ENCODE measurements around the gene LYRM9. TPM values are rescaled to one million over a fixed set of nuclear protein-coding genes. Genes with fewer than 3 reads are reported as not detected.

The LYRM9 gene
- total RNA-seq, 4 donors from 2014 or later, result 12.3 to 35.4 (median 15.2) TPM

- Histone ChIP-seq H3K4me1 (no peaks in the 10 kb centered on the region), H3K36me3 (no peaks in the 10 kb centered on the region), H3K27ac (no peak overlapping the region), H3K4me3 (no peak overlapping the region), H3K9me3 (no peaks in the 10 kb centered on the region), H3K27me3 (no peaks in the 10 kb centered on the region)
- WGBS, result 83% methylated on average over 4 of the region's 4 CpGs
- no peak for DNase-seq (ENCODE audit: low spot score in 2 of 2)
- TF ChIP-seq, protein P1, sequence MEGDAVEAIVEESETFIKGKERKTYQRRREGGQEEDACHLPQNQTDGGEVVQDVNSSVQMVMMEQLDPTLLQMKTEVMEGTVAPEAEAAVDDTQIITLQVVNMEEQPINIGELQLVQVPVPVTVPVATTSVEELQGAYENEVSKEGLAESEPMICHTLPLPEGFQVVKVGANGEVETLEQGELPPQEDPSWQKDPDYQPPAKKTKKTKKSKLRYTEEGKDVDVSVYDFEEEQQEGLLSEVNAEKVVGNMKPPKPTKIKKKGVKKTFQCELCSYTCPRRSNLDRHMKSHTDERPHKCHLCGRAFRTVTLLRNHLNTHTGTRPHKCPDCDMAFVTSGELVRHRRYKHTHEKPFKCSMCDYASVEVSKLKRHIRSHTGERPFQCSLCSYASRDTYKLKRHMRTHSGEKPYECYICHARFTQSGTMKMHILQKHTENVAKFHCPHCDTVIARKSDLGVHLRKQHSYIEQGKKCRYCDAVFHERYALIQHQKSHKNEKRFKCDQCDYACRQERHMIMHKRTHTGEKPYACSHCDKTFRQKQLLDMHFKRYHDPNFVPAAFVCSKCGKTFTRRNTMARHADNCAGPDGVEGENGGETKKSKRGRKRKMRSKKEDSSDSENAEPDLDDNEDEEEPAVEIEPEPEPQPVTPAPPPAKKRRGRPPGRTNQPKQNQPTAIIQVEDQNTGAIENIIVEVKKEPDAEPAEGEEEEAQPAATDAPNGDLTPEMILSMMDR (IDR thresholded peaks at IDR 0.05), result no peak
- no peak for TF ChIP-seq POLR2A (IDR thresholded peaks at IDR 0.05)
- no peak for TF ChIP-seq EP300 (IDR thresholded peaks at IDR 0.05)
- no peak for TF ChIP-seq POLR2AphosphoS5 (IDR thresholded peaks at IDR 0.05)
Measured at GRCh38 chr17:27862840-27863239, 30.3 kb downstream of the LYRM9 start.

DNA sequence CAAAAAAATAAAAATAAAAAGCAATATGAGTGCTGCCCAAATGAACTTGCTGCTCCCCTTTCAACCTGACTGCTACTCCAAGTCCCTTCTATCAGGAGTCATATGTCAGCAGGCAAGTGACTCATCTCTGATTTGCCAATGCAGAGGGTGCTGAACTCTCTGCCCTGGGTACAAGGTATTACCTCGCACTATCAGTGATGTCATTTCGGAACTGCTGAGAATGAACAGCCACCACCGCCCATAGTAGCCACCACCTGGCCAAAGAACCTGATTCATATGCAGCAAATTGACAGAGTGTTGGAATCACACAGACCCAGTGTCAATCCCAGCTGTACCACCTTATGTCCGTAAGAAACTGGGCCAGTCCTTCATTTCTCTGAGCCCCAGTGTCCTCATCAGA lies 31.2 kb downstream of the LYRM9 start:
- Histone ChIP-seq H3K4me3 (no peak overlapping the region), H3K36me3 (no peaks in the 10 kb centered on the region), H3K4me1 (no peaks in the 10 kb centered on the region), H3K27me3 (no peaks in the 10 kb centered on the region), H3K27ac (no peak overlapping the region), H3K9me3 (no peaks in the 10 kb centered on the region)
- no peak for DNase-seq (ENCODE audit: low spot score in 2 of 2)
- TF ChIP-seq POLR2AphosphoS5 (IDR thresholded peaks at IDR 0.05) (no peak), EP300 (IDR thresholded peaks at IDR 0.05) (no peak), POLR2A (IDR thresholded peaks at IDR 0.05) (no peak)
- TF ChIP-seq, protein P1 (IDR thresholded peaks at IDR 0.05), result no peak
- 89% methylated on average over 4 of the region's 4 CpGs for WGBS

- H3K27ac ChIP-seq, result no peak overlapping the region
- H3K4me1 ChIP-seq, result no peaks in the 10 kb centered on the region
- no peak for TF ChIP-seq EP300 (IDR thresholded peaks at IDR 0.05)
- no peak for TF ChIP-seq POLR2A (IDR thresholded peaks at IDR 0.05)
- TF ChIP-seq, protein P1 (IDR thresholded peaks at IDR 0.05), result no peak
- no peak for TF ChIP-seq POLR2AphosphoS5 (IDR thresholded peaks at IDR 0.05)
- H3K4me3 ChIP-seq, result no peak overlapping the region
- 89% methylated on average over 3 of the region's 3 CpGs for WGBS
- DNase-seq (ENCODE audit: low spot score in 2 of 2), result no peak
- no peaks in the 10 kb centered on the region for H3K36me3 ChIP-seq
- H3K27me3 ChIP-seq, result no peaks in the 10 kb centered on the region
- no peaks in the 10 kb centered on the region for H3K9me3 ChIP-seq
Measured at GRCh38 chr17:27860971-27861664, 32.0 kb downstream of the LYRM9 start.

DNA sequence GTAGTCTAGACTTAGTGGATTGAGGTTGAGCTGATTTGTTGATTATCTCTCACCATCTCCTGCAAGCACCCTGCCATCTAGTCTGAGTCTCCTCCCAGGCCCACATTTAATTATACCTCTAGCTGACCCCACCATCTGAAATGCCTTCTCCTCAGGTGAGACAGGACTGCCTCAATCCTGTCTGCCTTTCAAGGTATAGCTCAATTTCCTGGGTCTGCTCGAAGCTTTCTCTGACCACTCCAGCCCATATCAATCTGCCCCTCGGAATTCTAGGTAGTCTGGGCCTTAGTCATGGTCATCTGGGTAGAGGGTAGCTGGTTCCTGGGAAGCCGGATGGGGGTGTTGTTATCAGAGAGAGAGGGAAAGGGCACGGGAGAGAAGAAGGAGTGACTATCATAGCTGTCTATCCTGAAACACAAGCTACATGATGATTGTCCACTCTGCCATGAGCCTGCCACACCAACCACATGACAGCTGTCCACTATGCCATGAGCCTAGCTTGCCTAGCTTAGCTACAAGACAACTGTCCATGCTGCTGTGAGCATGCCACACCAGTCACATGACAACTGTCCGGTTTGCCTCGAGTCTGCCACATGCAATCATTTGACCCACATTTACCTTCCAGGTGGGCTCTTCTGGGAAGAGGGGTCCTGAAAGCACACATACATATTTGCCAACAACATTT lies 34.4 kb downstream of the LYRM9 start:
- Histone ChIP-seq H3K27me3 (no peaks in the 10 kb centered on the region), H3K9me3 (no peaks in the 10 kb centered on the region), H3K4me1 (no peaks in the 10 kb centered on the region), H3K36me3 (no peaks in the 10 kb centered on the region), H3K27ac (no peak overlapping the region), H3K4me3 (no peak overlapping the region)
- no peak for DNase-seq (ENCODE audit: low spot score in 2 of 2)
- TF ChIP-seq POLR2A (IDR thresholded peaks at IDR 0.05) (no peak), EP300 (IDR thresholded peaks at IDR 0.05) (no peak), POLR2AphosphoS5 (IDR thresholded peaks at IDR 0.05) (no peak)
- TF ChIP-seq, protein P1 (IDR thresholded peaks at IDR 0.05), result no peak
- whole genome bisulfite sequencing, result 86% methylated on average over 6 of the region's 6 CpGs

DNA sequence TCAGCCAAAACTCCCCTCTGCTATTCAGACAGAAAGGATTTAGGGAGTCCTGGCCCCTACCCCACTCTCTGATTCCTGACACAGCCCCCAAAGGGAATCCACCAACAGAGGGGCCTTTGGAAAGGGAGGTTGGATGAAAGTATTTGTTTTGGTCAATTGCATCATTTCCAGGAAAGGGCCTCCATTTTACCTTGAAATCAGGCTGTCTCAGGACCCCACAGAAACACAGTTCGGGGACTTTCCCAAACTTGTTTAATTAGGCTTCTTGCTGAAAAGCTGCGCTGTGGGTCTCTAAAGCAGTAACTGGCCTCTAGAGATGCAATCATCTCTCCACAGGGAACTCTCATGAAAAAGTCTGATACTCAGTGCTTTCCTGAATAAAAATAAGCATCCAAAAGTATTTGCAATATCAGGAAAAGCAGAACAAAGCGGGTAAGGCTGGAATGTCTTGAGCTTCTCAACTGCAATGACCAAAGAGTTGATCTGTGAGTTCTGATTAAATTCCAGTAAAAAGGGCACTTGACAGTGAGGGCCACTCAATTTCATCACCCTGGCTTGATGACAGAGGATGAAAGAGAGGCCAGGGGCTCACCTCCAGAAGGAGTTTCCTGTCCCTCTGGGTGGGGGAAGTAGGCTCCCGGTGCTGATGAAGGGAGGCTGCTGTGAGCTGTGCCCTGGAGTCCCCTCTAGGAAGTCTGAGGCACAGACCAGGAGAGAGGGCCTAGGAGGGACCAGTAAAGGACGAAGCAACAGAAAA lies 36.3 kb downstream of the LYRM9 start:
- no peak for TF ChIP-seq EP300 (IDR thresholded peaks at IDR 0.05)
- TF ChIP-seq POLR2A (IDR thresholded peaks at IDR 0.05), result no peak
- no peak for TF ChIP-seq POLR2AphosphoS5 (IDR thresholded peaks at IDR 0.05)
- TF ChIP-seq, protein P1 (IDR thresholded peaks at IDR 0.05), result no peak
- Histone ChIP-seq H3K4me1 (no peaks in the 10 kb centered on the region), H3K27me3 (no peaks in the 10 kb centered on the region), H3K36me3 (no peaks in the 10 kb centered on the region), H3K9me3 (no peaks in the 10 kb centered on the region), H3K4me3 (no peak overlapping the region), H3K27ac (no peak overlapping the region)
- WGBS, result 79% methylated on average over 5 of the region's 5 CpGs
- DNase-seq (ENCODE audit: low spot score in 2 of 2), result no peak
